Esophagus muscularis mucosa (tissue), 4 donors: Measurements from ENCODE around the gene SLC14A1. TPM values are rescaled to one million over a fixed set of nuclear protein-coding genes. Genes with fewer than 3 reads are reported as not detected.

Experiments used
- DNase-seq: peaks from one replicate; pipeline ENCODE4 v3.0.0-alpha.2; 2017; ENCODE audit errors: extremely low spot score
- H3K27ac ChIP-seq, 4 donors: fragments of 200-600 bp; sonication (generic); replicated peaks in 1 of 4; 1 replicate in 3 of 4; 2 replicates in 1 of 4; pipeline ENCODE4 v1.5.1; 2016 to 2019; ENCODE audit warnings: mild to moderate bottlenecking in 1 of 4
- H3K27me3 ChIP-seq, 4 donors: fragments of 200-600 bp; sonication (generic); one replicate each; pipeline versions ENCODE4 v1.5.1 to v1.6.0; 2016 to 2019
- H3K36me3 ChIP-seq, 4 donors: fragments of 200-600 bp; sonication (generic); one replicate each; pipeline ENCODE4 v1.5.1; 2016 to 2019
- H3K4me1 ChIP-seq, 4 donors: fragments of 200-600 bp; sonication (generic); one replicate each; pipeline ENCODE4 v1.5.1; 2016 to 2019
- H3K4me3 ChIP-seq, 4 donors: fragments of 200-600 bp; sonication (generic); 1 replicate in 2 of 4; 2 replicates in 2 of 4; pipeline ENCODE4 v1.5.1; 2016 to 2019; ENCODE audit warnings: mild to moderate bottlenecking in 4 of 4, moderate library complexity in 1 of 4
- H3K9me3 ChIP-seq, 4 donors: fragments of 200-600 bp; sonication (generic); 1 replicate in 3 of 4; 2 replicates in 1 of 4; pipeline ENCODE4 v1.5.1; 2016 to 2019
- CTCF ChIP-seq, 3 experiments: fragments of 200-600 bp in 2 of 3; fragments of 450-650 bp in 1 of 3; sonication (generic) in 2 of 3; IDR thresholded peaks; one replicate each; pipeline ENCODE4 v1.5.1; 2017 to 2019; ENCODE audit warnings: antibody characterized with exemption in 3 of 3, mild to moderate bottlenecking in 2 of 3, moderate library complexity in 1 of 3
- EP300 ChIP-seq: sonication (generic); formaldehyde crosslinking; IDR thresholded peaks from one replicate; pipeline ENCODE4 v1.6.1; 2017; ENCODE audit warnings: antibody characterized with exemption
- POLR2A ChIP-seq: fragments of 450-650 bp; IDR thresholded peaks from one replicate; pipeline ENCODE4 v1.6.1; 2017; ENCODE audit warnings: antibody characterized with exemption, moderate library complexity, mild to moderate bottlenecking, low read depth
- POLR2AphosphoS5 ChIP-seq, 2 donors: sonication (generic); formaldehyde crosslinking; IDR thresholded peaks; one replicate each; pipeline ENCODE4 v1.6.1; 2017; ENCODE audit warnings: antibody characterized with exemption in 2 of 2
- WGBS: methylation state at CpG from one replicate; pipeline ENCODE4 v1.1.5; 2018; 5-methylcytosine and 5-hydroxymethylcytosine counted together
- intact Hi-C: fragments of 100-400 bp; cut with DNase I; formaldehyde crosslinking; loops from one replicate; pipeline ENCODE4 v1.15.1; 2023
- total RNA-seq, 4 donors: library from RNA; depleted of rRNA; stranded (reverse); fragments of >200 nt; gene quantifications; one replicate each; pipeline versions ENCODE4 v1.1.0 to v1.2.1, GENCODE V29; 2016

The SLC14A1 gene
- total RNA-seq, 4 donors from 2014 or later: 0.42 to 4.8 (median 1.5) TPM

DNA sequence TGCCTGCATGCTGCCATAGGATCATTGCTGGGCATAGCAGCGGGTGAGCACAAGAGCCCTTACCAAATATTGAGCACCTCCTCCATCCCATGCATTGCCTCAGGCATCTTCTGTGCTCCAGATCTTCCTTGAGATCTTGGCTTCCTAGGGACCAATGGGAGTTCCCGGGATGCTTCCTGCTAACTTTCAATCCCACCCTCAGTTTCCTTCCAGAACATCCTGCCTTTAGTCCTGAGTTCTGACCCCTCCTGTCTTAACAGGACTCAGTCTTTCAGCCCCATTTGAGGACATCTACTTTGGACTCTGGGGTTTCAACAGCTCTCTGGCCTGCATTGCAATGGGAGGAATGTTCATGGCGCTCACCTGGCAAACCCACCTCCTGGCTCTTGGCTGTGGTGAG lies 15.3 kb downstream of the SLC14A1 start:
- TF ChIP-seq POLR2AphosphoS5 (IDR thresholded peaks at IDR 0.05): no peak
- intact Hi-C loops: no loop called here
- DNase-seq: no peak
- no peaks in the 10 kb centered on the region for H3K9me3 ChIP-seq
- peaks cover 0 to 22% (median 0%) of the 10 kb centered on the region in 4 donors for H3K27me3 ChIP-seq
- H3K36me3 ChIP-seq: no peaks in the 10 kb centered on the region
- no peak overlapping the region for H3K4me3 ChIP-seq
- WGBS: 94% methylated on average over 3 of the region's 3 CpGs
- H3K27ac ChIP-seq: no peak overlapping the region
- peaks cover 0 to 8% (median 0%) of the 10 kb centered on the region in 4 donors for H3K4me1 ChIP-seq

- 85% methylated on average over 3 of the region's 3 CpGs for WGBS
- H3K27ac ChIP-seq: no peak overlapping the region
- peaks cover 0 to 22% (median 0%) of the 10 kb centered on the region in 4 donors for H3K27me3 ChIP-seq
- no peaks in the 10 kb centered on the region for H3K9me3 ChIP-seq
- intact Hi-C loops: no loop called here
- peaks cover 0 to 8% (median 0%) of the 10 kb centered on the region in 4 donors for H3K4me1 ChIP-seq
- H3K4me3 ChIP-seq: no peak overlapping the region
- H3K36me3 ChIP-seq: no peaks in the 10 kb centered on the region
- TF ChIP-seq EP300 (no peak), CTCF (IDR thresholded peaks at IDR 0.05) (no peak), POLR2A (no peak), POLR2AphosphoS5 (IDR thresholded peaks at IDR 0.05) (no peak)
- no peak for DNase-seq
Measured at GRCh38 chr18:45739848-45740247, 15.9 kb downstream of the SLC14A1 start.

DNA sequence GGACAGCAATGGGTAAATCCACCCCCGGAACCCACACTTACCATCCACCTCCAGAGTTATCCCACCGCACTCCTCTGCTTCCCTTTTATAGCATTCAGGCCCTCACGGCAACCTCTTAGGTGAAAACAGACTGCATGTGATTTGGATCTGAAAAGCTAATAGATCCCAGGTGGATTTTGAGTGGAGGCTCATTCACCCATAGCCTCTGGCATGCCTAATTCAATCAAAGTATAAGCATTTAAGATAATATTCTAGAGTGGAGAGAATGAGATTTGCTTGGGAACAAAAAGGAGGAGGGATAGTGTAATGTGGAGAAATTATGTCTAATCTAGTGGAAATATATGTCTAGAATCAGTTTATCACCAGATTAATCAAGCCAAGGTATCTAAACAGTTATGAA lies 17.1 kb downstream of the SLC14A1 start:
- 60% methylated on average over 3 of the region's 3 CpGs for WGBS
- DNase-seq: no peak
- Histone ChIP-seq H3K27me3 (peaks cover 0 to 22% (median 0%) of the 10 kb centered on the region in 4 donors), H3K36me3 (no peaks in the 10 kb centered on the region), H3K27ac (no peak overlapping the region), H3K9me3 (no peaks in the 10 kb centered on the region), H3K4me3 (no peak overlapping the region), H3K4me1 (peaks cover 0 to 18% (median 4%) of the 10 kb centered on the region in 4 donors)
- no peak for TF ChIP-seq EP300
- TF ChIP-seq CTCF (IDR thresholded peaks at IDR 0.05): no peak
- no peak for TF ChIP-seq POLR2AphosphoS5 (IDR thresholded peaks at IDR 0.05)
- no peak for TF ChIP-seq POLR2A
- intact Hi-C loops: no loop called here

GRCh38 chr18:45745817-45746461 lies 22.0 kb downstream of the SLC14A1 start:
- no peak for TF ChIP-seq POLR2A
- TF ChIP-seq POLR2AphosphoS5 (IDR thresholded peaks at IDR 0.05): no peak
- no peak for TF ChIP-seq EP300
- TF ChIP-seq CTCF (IDR thresholded peaks at IDR 0.05): no peak
- Histone ChIP-seq H3K27ac (no peak overlapping the region), H3K36me3 (no peaks in the 10 kb centered on the region), H3K9me3 (no peaks in the 10 kb centered on the region), H3K4me3 (no peak overlapping the region), H3K27me3 (no peaks in the 10 kb centered on the region), H3K4me1 (peaks cover 0 to 15% (median 4%) of the 10 kb centered on the region in 4 donors)
- WGBS: 81% methylated on average over 5 of the region's 5 CpGs
- DNase-seq: no peak
- intact Hi-C loops: no loop called here

- 42% methylated on average over 2 of the region's 2 CpGs for WGBS
- no peak for DNase-seq
- H3K27ac ChIP-seq: no peak overlapping the region
- intact Hi-C loops: no loop called here
- TF ChIP-seq POLR2AphosphoS5 (IDR thresholded peaks at IDR 0.05): no peak
- TF ChIP-seq POLR2A: no peak
- no peak for TF ChIP-seq CTCF (IDR thresholded peaks at IDR 0.05)
- TF ChIP-seq EP300: no peak
- no peaks in the 10 kb centered on the region for H3K9me3 ChIP-seq
- peaks cover 0 to 15% (median 4%) of the 10 kb centered on the region in 4 donors for H3K4me1 ChIP-seq
- no peaks in the 10 kb centered on the region for H3K27me3 ChIP-seq
- H3K36me3 ChIP-seq: no peaks in the 10 kb centered on the region
- H3K4me3 ChIP-seq: no peak overlapping the region
Measured at GRCh38 chr18:45748501-45748900, 24.5 kb downstream of the SLC14A1 start.
